Activated T-cell treated with anti-CD3 and anti-CD28 coated beads for 1 hour (primary cell): Measurements from ENCODE around the gene PACS2.
A peak's percentile ranks its signal among the peaks of the same experiment; 100 is the strongest.

Experiments used
- DNase-seq: peaks from one replicate; pipeline ENCODE4 v3.0.0-alpha.2; 2020; ENCODE audit warnings: low read depth

PACS2 gene

GRCh38 chr14:105388110-105388951, 73.8 kb downstream of the PACS2 start:
- no peak for DNase-seq

DNA sequence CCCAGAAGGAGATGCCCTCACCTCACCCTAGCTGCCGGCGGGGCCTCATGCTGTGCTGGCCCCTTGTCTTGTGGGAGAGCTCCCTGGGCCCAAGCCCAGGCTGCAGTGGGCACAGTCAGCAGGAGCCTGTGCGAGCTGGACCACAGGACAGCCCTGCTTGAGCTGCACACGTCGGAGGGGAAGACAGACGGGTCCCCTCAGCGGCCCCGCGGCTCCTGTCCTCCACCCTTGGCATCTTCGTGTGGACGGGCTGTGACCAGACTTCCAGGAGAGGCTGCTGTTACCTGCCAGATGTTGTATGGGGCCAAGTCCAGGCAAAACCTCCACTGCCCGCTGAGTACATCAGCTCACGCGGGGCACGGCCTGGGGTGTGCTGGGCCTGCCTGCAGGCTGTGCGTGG, 74.4 kb downstream of the PACS2 start:
- DNase-seq, result no peak

GRCh38 chr14:105389534-105389933, 75.0 kb downstream of the PACS2 start:
- DNase-seq, result no peak

DNA sequence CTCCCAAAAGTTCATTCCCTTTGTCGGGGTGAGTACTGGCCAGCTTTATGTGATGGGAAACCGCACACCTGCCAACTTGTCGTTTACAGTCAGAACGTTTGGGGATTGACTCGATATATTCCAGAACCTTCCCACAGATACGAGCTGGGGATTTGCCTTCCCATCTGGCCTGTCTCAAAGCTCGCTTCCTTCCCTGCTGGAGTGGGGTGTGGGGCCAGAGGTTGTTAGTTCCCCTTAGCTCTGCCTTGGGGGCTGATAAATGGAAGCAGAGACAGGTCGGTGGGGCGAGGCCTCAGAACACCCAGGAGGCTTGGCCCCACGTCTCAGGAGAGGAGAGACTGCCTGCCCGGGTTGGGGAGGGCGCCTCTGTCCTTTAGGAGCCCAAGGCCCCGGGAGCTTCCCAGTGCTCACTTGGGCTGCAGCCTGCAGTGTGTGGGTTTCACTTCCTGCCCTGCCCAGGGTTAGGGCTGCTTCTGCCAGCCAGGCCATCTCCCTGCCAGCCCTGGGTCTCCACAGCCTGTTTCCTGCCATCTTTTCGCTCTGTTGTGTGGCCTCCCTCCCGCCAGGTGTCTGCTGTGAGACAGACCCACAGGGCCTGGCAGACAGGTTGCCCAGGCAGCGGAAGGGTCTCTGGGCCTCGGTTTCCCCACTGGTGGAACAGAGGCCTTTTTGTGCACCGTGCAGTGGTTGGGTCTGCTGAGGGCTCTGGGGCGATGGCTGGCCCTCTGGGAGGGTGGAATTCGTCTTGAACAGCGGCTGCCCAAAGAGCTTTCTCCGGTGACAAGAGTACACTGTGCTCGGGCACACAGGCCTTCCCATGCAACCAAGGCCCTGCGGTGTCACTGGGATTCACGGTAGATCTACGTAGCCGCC, 75.7 kb downstream of the PACS2 start:
- no peak for DNase-seq

DNA sequence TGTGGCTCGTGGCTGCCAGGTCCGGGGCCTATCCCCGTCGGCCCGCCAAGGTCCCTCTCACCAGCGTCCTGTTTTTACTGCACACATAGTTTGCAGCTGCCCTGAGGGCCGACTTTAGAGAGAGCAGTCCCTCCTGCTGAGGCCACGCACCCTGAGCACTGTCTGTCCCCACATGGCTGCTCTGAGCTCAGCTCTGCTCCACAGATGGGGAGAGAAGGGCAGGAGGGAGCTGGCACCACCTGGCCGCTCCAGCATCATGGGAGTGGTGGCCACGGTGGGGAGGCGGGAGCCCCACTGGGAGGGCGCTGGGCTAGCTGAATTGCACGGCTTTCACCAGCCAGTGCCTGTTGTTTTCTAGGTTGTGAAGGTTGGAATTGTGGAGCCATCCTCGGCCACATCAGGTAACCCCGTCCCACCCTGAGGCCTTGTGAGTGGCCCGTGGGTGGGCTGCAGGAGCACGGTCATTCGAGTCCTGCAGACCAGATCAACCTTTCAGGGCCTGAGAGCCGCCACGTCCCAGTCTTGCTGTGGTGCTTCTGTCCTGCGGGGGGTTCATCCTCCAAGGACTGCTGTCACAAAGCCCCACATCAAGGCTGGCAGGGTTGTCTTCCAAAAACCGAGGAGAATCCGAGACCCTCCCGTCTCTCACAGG, 76.4 kb downstream of the PACS2 start:
- DNase-seq, result no peak

DNA sequence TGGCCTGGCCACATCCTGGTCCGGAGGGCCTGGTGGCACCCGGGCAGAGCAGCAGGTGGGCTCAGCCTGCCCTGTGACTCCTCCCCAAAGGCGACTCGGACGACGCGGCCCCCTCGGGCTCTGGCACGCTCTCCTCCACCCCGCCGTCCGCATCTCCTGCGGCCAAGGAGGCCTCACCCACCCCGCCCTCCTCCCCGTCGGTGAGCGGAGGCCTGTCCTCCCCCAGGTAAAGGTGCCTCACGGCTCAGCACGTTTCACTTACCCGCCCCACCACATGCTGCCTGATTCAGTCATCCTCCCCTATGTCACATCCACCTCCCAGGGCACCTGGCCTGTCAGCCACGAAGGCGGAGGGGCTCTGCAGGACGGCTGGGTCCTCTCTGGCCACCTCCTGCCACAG, 77.0 kb downstream of the PACS2 start:
- no peak for DNase-seq

- DNase-seq, result no peak
Measured at GRCh38 chr14:105392131-105393090, 77.9 kb downstream of the PACS2 start.

DNA sequence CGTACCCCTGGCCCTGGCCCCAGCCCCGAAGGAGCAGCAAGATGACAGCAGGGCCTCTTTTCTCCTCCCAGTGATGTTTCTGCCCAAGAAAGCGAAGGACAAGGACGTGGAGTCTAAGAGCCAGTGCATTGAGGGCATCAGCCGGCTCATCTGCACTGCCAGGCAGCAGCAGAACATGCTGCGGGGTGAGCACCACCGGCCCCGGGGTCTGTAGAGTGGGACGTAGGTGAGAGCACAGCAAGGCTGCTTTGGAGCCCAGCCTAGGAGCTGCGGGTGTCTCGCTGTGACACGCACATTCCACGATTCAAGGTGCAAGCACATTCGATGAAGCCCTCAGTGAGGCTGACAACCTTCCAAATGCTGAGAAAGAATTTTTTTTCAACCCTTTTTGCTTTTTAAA, 78.6 kb downstream of the PACS2 start:
- DNase-seq, result no peak

DNA sequence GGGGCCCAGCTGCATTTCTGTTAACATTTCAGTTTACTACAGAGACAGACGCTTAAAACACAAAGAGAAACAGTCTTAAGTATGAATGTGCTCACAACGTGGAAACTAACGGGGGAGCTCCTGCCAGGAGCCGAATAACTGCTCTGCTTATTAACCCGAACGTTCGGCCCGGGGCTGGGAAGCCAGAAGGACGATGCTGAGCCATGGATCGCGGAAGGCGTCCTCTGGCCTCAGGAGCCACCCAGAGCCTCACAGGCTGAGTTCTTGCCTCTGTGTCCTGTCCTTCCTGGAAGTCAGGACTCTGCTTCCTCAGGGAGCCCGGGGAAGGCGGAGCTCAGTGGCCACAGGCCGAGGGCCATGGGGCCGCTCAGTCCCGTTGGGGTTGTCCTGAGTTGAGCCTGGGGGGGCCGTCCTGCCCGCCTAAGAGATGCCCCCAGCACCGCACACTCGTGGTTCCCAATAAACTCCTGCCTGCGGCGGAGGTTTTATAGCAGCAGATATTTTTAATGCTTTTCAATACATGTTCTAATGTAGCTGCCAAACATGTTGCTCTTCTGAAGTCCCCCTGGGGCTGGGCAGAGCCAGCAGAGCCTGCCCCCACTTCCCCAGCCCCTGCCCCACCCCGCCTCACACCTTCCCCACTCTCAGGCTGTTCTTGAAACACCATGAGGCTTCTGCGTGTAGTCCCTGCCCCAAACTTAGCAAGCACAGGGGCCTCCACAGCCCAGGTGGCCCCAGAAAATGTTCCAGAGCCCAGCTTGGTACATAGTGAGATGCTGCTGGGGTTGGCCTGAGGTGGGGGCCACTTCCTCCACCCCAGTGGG, 80.4 kb downstream of the PACS2 start:
- DNase-seq, result no peak

DNA sequence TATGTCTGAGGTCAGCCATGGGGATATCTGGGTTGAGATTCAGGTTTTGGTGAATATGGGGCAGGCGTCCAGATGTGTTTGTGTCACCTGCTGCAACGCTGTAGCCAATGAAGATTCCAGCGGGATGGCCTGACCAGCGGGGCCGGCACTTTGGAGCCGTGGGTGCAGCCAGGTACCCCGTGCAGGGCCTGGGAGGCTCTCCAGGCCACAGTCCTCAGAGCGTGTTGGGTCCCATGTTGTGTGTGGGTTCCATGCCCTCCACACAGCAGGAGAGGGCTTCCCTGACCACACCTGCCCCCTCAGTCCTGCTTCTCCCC, 80.9 kb downstream of the PACS2 start:
- no peak for DNase-seq

DNA sequence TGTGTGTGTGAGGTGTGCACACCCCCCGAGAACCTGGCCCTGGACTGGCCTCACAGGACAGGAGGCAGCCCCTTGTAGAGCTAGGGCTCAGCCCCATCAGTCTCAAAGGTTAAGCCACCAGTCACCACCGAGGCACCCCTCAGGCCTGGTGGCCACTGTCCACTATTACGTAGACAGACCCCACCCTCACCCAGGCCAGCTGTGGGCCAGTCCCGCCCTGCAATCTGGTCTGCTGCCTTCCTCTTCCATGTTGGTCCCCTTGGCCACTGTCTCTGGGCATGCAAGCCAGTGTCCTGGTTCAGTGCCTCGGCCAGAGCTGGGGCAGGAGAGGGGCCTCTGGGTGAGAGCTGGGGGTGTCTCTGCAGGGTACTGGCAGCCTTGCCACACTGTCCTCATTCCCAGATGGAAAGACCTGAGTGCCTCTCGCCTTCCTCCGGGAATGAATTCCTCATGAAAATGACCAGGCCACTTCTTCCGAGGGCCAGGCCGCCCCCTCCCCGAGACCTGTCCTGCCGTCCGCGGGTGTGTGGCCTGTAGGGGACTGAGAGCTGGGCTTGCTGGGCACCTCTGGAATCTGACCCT, 82.9 kb downstream of the PACS2 start:
- DNase-seq, result no peak

DNA sequence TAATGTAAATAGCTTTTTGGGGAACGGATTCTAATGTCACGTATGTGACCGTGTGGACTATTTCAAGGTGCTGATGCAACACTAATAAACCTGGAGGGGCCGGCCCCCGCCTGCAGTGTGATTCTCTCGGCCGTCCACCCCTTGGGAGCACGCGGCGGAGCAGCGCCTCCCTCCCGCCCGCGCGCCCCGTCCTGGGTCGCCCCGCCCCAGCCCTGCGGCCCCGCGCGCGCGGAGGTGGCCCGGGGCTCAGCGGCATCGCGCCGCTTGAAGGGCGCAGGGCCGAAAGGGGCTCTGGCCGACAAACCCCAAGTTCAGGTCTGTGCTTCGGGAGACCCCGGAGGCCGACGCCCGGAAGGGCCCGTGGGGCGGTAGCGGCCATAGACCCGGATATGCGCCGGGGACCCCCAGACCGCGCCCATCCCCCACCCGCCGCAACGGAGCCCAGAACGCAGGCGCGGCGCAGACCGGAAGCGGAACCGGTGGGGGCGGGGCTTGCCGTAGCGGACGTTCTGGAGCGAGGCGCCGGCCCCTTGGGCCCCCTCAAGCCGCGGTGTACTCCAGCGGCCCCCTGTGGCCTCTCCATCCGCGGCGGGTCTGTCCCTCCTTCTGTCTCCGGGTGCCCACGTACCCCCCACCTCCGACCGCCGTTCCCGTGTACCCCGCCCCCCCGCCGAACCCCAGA, 83.6 kb downstream of the PACS2 start, which contains the start of gene TEX22:
Gene TEX22, plus strand, starts transcription at position 495 of the 682 bp plus-strand sequence. CDS start 803 bp downstream, outside the sequence.
- peak; percentile 91 for DNase-seq

- DNase-seq, result no peak
Measured at GRCh38 chr14:105398726-105399465, 84.3 kb downstream of the PACS2 start.

- no peak for DNase-seq
Measured at GRCh38 chr14:105399466-105399775, 84.9 kb downstream of the PACS2 start.

DNA sequence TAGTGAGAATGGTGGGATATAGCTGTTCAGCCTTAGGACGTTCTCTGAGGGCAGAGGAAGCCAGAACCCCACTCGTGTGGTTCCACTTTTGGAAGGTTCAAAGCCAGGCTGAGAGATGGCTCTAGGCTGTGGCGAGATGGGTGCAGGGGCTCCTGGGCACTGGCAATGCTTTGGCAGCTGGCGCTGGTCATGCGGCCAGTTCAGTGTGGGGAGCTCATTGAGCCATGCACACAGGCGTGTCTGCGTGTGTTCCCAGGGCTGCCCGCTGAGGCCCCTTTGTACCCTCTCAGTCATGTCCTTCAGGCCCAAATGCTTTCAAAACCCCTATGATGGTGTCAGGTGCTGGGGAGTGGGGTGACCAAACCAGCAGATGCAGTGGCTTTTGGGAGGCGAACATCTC, 85.5 kb downstream of the PACS2 start:
- no peak for DNase-seq

GRCh38 chr14:105401699-105402098, 87.2 kb downstream of the PACS2 start:
- DNase-seq, result no peak

GRCh38 chr14:105408592-105408991, 94.0 kb downstream of the PACS2 start:
- no peak for DNase-seq

DNA sequence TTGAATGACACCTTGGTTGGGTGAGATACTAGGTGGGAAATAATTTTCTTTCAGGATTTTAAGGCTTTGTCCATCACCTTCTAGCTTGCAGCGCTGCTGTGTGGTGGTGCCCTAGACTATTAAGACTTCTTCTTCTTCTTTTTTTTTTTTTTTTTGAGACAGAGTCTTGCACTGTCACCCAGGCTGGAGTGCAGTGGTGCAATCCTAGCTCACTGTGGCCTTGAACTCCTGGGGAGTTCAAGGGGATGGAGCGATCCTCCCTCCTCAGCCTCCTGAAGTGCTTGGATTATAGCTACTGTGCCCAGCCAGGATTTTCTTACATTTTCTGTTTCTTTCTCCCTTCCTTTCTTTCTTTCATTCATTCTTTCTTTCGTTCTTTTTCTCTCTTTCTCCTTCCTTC, 94.8 kb downstream of the PACS2 start:
- no peak for DNase-seq

DNA sequence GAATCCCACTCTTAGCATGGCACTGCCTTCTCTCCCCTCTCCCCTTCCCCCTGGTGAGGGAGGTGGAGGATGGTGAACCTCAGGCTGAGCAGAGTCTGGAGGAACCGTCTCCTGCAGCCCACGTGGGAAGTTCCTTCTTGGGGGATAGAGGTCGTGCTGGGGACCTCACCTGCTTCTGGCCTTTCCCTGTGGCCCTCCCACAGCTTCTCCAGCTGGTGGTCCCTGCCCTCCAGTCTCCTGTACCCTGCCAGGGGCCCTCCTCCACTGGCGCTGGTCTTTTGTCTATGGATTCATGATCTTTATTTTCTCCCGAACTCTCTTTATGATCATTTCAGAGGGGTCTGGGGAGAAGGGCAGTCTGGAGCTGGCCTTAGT, 96.1 kb downstream of the PACS2 start:
- DNase-seq, result no peak
